BLaER1 treated with 17β-estradiol and CSF1 and Interleukin-3, amounts not matched to agents 10 nM and 100 nM (cell line): ENCODE results near the gene CDH4.

ENCODE experiments used
- H3K27ac ChIP-seq, 11 experiments: shearing (Covaris generic); formaldehyde crosslinking; 2 replicates each; pipeline ENCODE4 v1.8.1; 2022
- H3K27me3 ChIP-seq, 11 experiments: shearing (Covaris generic); formaldehyde crosslinking; 2 replicates each; pipeline ENCODE4 v1.8.1; 2022
- H3K36me3 ChIP-seq, 11 experiments: shearing (Covaris generic); formaldehyde crosslinking; 2 replicates each; pipeline ENCODE4 v1.8.1; 2022
- H3K4me1 ChIP-seq, 10 experiments: shearing (Covaris generic); formaldehyde crosslinking; 2 replicates each; pipeline ENCODE4 v1.8.1; 2022
- H3K4me2 ChIP-seq, 11 experiments: shearing (Covaris generic); formaldehyde crosslinking; 2 replicates each; pipeline ENCODE4 v1.8.1; 2022
- H3K4me3 ChIP-seq, 10 experiments: shearing (Covaris generic); formaldehyde crosslinking; 2 replicates each; pipeline ENCODE4 v1.8.1; 2022
- H3K9ac ChIP-seq, 11 experiments: shearing (Covaris generic); formaldehyde crosslinking; 2 replicates each; pipeline ENCODE4 v1.8.1; 2022
- H3K9me3 ChIP-seq, 11 experiments: shearing (Covaris generic); formaldehyde crosslinking; replicated peaks in 1 of 11; 2 replicates each; pipeline ENCODE4 v1.8.1; 2022
- H4K20me1 ChIP-seq, 11 experiments: shearing (Covaris generic); formaldehyde crosslinking; 2 replicates each; pipeline ENCODE4 v1.8.1; 2022
- Cebpa-rat ChIP-seq, 11 experiments: shearing (Covaris generic); IDR thresholded peaks; 2 replicates each; pipeline ENCODE4 v1.8.1; 2022

CDH4 gene

DNA sequence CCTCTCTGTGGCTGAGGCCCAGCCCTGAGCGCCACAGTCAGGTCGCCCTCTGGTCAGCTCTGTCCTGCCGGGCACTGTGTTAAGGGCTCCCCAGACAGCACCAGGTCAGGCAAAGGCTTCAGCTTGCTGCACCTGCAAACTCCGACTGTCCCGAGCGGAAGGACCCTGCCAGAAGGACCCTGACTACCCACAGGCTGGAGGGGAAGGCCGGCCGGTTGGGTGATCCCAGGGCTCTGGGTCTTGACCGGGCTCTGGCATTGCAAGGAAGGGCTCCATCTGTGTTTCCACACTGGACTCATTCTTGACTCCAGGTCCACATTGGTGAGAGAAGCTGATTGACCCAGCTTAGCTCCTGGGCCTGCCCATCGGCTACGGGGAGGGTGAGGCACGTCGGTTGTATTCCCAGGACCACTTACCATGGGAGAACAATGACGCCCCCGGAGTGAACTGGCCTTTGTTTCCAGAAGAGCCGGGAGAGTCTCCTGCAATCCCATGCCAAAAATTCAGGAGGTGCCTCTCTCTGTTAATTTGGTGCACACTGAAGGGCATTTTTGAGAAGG, 583.8 kb downstream of the CDH4 start:
- no peak overlapping the region for H3K4me2 ChIP-seq
- H3K27me3 ChIP-seq: no peaks in the 10 kb centered on the region
- no peak overlapping the region for H3K4me3 ChIP-seq
- H3K9me3 ChIP-seq: no peaks in the 10 kb centered on the region
- TF ChIP-seq Cebpa-rat (IDR thresholded peaks at IDR 0.05): no peak
- H3K27ac ChIP-seq: no peak overlapping the region
- no peak overlapping the region for H3K9ac ChIP-seq
- H3K4me1 ChIP-seq: peaks cover 0 to 15% (median 5%) of the 10 kb centered on the region in 10 experiments; a peak in 15 of 20 replicates
- peaks cover 0 to 12% (median 0%) of the 10 kb centered on the region in 11 experiments; a peak in 3 of 22 replicates for H4K20me1 ChIP-seq
- no peaks in the 10 kb centered on the region for H3K36me3 ChIP-seq

DNA sequence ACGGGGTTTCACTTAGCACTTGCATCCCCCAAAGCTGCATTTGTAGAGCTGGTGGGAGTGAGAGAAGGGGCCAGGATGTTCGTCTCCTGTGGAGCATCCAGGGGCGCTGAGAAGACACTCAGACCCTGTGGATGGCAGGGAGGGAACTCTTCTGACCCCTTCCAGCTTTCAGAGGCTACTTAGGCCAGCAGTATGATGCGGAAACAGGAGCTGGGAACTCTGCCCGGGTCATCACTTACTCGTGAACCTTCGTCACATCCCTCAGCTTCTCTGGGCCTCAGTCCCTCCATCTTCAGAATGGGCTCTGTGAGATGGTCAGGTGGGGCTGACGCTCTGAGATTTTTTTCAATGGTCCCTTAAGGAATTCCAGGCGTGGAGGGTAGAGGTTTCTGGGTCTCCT, 585.1 kb downstream of the CDH4 start:
- Histone ChIP-seq H3K4me3 (no peak overlapping the region), H4K20me1 (peaks cover 0 to 12% (median 0%) of the 10 kb centered on the region in 11 experiments; a peak in 3 of 22 replicates), H3K9me3 (no peaks in the 10 kb centered on the region), H3K4me2 (no peak overlapping the region), H3K27ac (no peak overlapping the region), H3K4me1 (peaks cover 0 to 8% (median 0%) of the 10 kb centered on the region in 10 experiments; a peak in 6 of 20 replicates), H3K36me3 (no peaks in the 10 kb centered on the region), H3K9ac (no peak overlapping the region), H3K27me3 (no peaks in the 10 kb centered on the region)
- no peak for TF ChIP-seq Cebpa-rat (IDR thresholded peaks at IDR 0.05)

DNA sequence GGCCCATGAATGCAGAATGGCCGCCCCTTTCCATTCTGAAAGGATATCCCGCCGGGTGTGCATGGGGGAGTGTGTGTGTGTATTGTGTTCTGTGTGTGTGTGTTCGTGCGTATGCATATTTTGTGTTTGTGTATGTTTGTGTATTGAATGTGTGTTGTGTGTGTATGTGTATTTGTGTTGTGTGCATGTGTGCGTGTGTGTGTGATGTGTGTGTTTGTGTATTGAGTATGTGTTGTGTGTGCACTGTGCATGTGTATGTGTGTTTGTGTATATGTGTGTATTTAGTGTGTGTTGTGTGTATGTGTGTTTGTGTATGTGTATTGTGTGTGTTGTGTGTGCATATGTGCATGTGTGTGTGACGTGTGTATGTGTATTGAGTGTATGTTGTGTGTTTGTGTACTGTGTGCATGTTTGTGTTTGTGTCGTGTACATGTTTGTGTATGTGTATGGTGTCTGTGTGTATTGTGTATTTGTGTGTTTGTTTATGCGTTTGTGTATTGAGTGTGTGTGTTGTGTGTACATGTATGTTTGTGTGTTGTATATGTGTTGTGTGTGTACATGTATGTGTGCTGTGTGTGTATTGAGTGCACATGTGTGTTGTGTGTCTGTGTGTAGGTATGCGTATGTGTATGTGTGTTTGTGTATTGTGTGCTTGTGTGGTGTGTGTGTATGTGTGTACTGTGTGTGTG, 587.3 kb downstream of the CDH4 start:
- Histone ChIP-seq H3K4me3 (no peak overlapping the region), H3K9me3 (no peaks in the 10 kb centered on the region), H3K36me3 (no peaks in the 10 kb centered on the region), H3K4me1 (peaks cover 0 to 8% (median 0%) of the 10 kb centered on the region in 10 experiments; a peak in 6 of 20 replicates), H3K9ac (no peak overlapping the region), H3K4me2 (no peak overlapping the region), H4K20me1 (peaks cover 0 to 12% (median 0%) of the 10 kb centered on the region in 11 experiments; a peak in 3 of 22 replicates), H3K27me3 (no peaks in the 10 kb centered on the region), H3K27ac (no peak overlapping the region)
- TF ChIP-seq Cebpa-rat (IDR thresholded peaks at IDR 0.05): no peak

GRCh38 chr20:61839912-61840778, 588.1 kb downstream of the CDH4 start:
- Histone ChIP-seq H4K20me1 (peaks cover 0 to 12% (median 0%) of the 10 kb centered on the region in 11 experiments; a peak in 3 of 22 replicates), H3K9ac (no peak overlapping the region), H3K27ac (no peak overlapping the region), H3K27me3 (no peaks in the 10 kb centered on the region), H3K9me3 (no peaks in the 10 kb centered on the region), H3K4me2 (no peak overlapping the region), H3K36me3 (no peaks in the 10 kb centered on the region), H3K4me1 (peaks cover 0 to 8% (median 0%) of the 10 kb centered on the region in 10 experiments; a peak in 6 of 20 replicates), H3K4me3 (no peak overlapping the region)
- TF ChIP-seq Cebpa-rat (IDR thresholded peaks at IDR 0.05): no peak

DNA sequence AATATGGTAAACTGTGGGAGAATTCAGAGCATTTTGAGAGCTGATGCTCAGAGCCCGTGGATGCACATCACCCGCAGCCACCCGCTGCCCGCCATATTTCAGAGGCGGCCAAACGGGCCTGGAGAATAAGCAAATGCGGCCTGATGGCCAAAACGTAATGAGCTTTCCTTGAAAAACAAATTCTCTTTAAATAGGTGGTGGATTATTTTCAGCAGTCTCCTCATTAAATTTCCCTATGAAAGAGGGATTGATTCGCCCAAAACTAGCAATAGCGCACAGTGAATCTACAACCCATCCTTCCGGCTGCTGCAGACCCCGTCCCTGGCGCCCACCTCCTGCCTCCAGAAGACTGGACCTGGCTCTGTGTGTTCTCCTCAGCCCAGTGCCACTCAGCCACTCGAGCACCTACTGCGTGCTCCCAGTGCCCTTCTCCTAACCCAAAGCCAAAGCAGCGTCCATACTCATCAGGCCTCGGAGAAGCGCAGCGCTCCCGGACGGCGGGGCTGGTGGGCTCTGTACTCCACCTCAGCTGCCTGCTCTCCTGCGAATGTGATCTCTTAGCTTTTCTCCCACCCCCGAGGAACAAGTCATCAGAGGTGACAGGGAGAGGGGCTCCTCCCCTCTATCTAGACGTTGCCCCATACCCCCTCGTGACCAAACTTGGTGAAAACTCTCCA, 588.9 kb downstream of the CDH4 start:
- no peak for TF ChIP-seq Cebpa-rat (IDR thresholded peaks at IDR 0.05)
- H3K27me3 ChIP-seq: no peaks in the 10 kb centered on the region
- H3K9me3 ChIP-seq: no peaks in the 10 kb centered on the region
- H3K9ac ChIP-seq: no peak overlapping the region
- no peak overlapping the region for H3K4me2 ChIP-seq
- H4K20me1 ChIP-seq: peaks cover 0 to 8% (median 0%) of the 10 kb centered on the region in 11 experiments; a peak in 2 of 22 replicates
- no peaks in the 10 kb centered on the region for H3K36me3 ChIP-seq
- H3K4me3 ChIP-seq: no peak overlapping the region
- no peak overlapping the region for H3K27ac ChIP-seq
- peaks cover 0 to 8% (median 0%) of the 10 kb centered on the region in 10 experiments; a peak in 6 of 20 replicates for H3K4me1 ChIP-seq

- no peak overlapping the region for H3K27ac ChIP-seq
- H4K20me1 ChIP-seq: peaks cover 0 to 6% (median 0%) of the 10 kb centered on the region in 11 experiments; a peak in 2 of 22 replicates
- no peaks in the 10 kb centered on the region for H3K36me3 ChIP-seq
- peaks cover 0 to 10% (median 0%) of the 10 kb centered on the region in 10 experiments; a peak in 6 of 20 replicates for H3K4me1 ChIP-seq
- TF ChIP-seq Cebpa-rat (IDR thresholded peaks at IDR 0.05): no peak
- no peak overlapping the region for H3K4me3 ChIP-seq
- no peak overlapping the region for H3K9ac ChIP-seq
- H3K4me2 ChIP-seq: no peak overlapping the region
- H3K9me3 ChIP-seq: no peaks in the 10 kb centered on the region
- no peaks in the 10 kb centered on the region for H3K27me3 ChIP-seq
Observed at GRCh38 chr20:61841551-61841950, 589.5 kb downstream of the CDH4 start.

GRCh38 chr20:61841966-61842365, 589.9 kb downstream of the CDH4 start:
- no peak for TF ChIP-seq Cebpa-rat (IDR thresholded peaks at IDR 0.05)

GRCh38 chr20:61844621-61845020, 592.6 kb downstream of the CDH4 start:
- Histone ChIP-seq H3K4me3 (no peak overlapping the region), H3K4me1 (peaks cover 0 to 16% (median under 1%) of the 10 kb centered on the region in 10 experiments; a peak in 6 of 20 replicates), H3K9ac (no peak overlapping the region), H3K36me3 (no peaks in the 10 kb centered on the region), H3K4me2 (no peak overlapping the region), H3K9me3 (no peaks in the 10 kb centered on the region), H4K20me1 (peaks cover 0 to 8% (median 0%) of the 10 kb centered on the region in 11 experiments; a peak in 4 of 22 replicates), H3K27ac (no peak overlapping the region), H3K27me3 (peaks cover 3 to 11% (median 7%) of the 10 kb centered on the region in 11 experiments; a peak in 20 of 22 replicates)
- no peak for TF ChIP-seq Cebpa-rat (IDR thresholded peaks at IDR 0.05)

More at GRCh38 chr20:61841966-61842365, 589.9 kb downstream of the CDH4 start:
- Histone ChIP-seq H3K9me3 (no peaks in the 10 kb centered on the region), H3K36me3 (no peaks in the 10 kb centered on the region), H3K4me2 (no peak overlapping the region), H3K27ac (no peak overlapping the region), H3K27me3 (no peaks in the 10 kb centered on the region), H3K9ac (no peak overlapping the region), H4K20me1 (peaks cover 0 to 6% (median 0%) of the 10 kb centered on the region in 11 experiments; a peak in 2 of 22 replicates), H3K4me1 (peaks cover 0 to 15% (median 0%) of the 10 kb centered on the region in 10 experiments; a peak in 6 of 20 replicates), H3K4me3 (no peak overlapping the region)
